Stimulated activated CD8-positive, alpha-beta memory T cell treated with anti-CD3 and anti-CD28 coated beads, Interleukin-2, amount 100 ng/mL, for 48 hours (primary cell): ENCODE results near the gene KHK.
A peak's percentile ranks its signal among the peaks of the same experiment; 100 is the strongest.

Experiments used
- DNase-seq, 2 donors: peaks; one replicate each; pipeline ENCODE4 v3.0.0-alpha.2; 2020; ENCODE audit warnings: low read depth in 2 of 2

Gene KHK

DNA sequence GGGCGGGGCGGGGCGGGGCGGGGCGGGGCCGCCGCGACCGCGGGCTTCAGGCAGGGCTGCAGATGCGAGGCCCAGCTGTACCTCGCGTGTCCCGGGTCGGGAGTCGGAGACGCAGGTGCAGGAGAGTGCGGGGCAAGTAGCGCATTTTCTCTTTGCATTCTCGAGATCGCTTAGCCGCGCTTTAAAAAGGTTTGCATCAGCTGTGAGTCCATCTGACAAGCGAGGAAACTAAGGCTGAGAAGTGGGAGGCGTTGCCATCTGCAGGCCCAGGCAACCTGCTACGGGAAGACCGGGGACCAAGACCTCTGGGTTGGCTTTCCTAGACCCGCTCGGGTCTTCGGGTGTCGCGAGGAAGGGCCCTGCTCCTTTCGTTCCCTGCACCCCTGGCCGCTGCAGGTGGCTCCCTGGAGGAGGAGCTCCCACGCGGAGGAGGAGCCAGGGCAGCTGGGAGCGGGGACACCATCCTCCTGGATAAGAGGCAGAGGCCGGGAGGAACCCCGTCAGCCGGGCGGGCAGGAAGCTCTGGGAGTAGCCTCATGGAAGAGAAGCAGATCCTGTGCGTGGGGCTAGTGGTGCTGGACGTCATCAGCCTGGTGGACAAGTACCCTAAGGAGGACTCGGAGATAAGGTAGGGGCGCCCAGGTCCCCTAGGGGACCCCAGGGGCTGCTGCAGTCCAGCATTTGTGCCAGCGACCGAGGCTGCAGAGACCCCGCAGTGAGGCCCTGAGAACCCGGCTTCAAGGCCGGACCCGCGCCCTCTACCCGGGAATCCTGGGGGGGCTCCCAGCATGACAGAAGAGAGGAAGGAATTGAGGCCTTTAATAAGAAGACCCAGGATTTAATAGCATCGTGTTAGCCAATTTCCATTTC lies at the start of gene KHK:
KHK (plus strand) TSS at position 49 of the 870 bp plus-strand sequence; CDS start at position 537, 488 bp downstream.
- no peak for DNase-seq

DNA sequence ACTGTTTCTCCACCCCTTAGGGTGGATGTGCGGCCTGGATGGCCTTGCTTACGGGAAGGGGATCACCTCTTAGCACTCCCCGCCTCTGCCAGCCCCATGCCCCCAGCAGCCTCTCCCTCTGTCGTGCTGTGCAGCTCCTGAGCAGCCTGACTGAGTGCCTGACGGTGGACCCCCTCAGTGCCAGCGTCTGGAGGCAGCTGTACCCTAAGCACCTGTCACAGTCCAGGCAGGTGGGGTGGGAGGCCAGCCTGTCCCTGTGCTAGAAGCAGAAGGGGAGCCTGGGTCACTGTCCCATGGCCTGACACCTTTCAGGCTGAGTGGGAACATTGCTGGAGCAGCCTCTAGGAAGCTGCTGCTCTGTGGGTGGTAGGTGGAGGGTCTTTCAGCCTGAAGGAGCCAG lies 48.6 kb upstream of the KHK start:
- DNase-seq: no peak

DNA sequence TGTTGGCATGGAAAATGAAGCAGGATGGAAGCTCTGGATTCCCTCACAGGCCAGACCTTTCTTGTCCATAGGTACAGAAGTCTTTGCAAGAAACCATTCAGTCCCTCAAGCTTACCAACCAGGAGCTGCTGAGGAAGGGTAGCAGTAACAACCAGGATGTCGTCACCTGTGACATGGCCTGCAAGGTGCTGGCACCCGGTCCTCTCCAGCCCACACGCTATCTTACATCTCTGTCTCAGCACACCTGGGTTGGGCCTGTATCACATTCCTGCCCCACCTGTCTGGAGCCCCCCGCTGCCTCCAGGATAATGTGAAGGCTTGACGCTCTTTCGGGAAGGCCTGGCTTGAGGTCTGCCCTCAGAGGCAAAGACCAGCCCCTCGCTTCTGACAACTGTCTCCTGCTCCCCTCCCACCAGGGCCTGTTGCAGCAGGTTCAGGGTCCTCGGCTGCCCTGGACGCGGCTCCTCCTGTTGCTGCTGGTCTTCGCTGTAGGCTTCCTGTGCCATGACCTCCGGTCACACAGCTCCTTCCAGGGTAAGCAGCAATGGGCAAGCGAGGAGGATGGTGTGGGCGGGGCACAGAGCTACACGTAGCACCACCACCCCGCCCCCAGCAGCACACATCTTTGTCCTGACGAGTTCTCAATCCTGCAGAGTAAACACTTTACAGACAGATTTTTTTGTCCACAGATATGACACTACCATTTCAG lies 47.8 kb upstream of the KHK start:
- no peak for DNase-seq

DNA sequence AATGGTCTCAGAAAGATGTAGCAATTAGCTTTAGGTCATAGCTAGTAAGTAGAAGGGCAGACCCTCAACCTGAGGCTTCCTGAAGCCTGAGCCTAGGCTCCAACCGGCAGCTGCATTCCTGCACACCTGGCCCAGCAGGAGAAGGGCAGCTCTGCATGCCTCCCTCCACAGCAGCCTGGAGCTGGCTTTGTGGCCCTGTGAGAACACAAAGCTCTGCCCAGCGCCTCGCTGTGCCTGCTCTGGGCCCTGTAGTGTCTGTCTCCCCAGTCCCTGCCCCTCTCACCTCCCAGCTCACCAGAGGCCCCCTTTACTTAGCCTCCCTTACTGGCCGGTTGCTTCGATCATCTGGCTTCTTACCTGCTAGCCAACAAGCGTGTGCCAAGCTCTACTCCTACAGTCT lies 47.1 kb upstream of the KHK start:
- DNase-seq: no peak

DNA sequence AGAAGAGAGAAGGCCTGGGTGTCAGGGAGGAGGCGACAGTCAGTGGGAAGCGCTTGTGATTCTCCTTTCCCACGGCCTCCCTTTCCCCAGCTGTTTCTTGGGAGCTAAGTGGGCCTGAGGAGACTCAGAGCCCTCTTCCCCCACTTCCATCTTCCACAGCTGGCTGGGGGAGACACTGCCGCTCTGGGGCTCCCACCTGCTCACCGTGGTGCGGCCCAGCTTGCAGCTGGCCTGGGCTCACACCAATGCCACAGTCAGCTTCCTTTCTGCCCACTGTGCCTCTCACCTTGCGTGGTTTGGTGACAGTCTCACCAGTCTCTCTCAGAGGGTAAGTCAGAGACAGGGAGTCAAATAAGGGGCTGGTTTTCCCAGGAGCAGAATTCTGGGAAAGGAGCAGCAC lies 46.7 kb upstream of the KHK start:
- no peak for DNase-seq

DNA sequence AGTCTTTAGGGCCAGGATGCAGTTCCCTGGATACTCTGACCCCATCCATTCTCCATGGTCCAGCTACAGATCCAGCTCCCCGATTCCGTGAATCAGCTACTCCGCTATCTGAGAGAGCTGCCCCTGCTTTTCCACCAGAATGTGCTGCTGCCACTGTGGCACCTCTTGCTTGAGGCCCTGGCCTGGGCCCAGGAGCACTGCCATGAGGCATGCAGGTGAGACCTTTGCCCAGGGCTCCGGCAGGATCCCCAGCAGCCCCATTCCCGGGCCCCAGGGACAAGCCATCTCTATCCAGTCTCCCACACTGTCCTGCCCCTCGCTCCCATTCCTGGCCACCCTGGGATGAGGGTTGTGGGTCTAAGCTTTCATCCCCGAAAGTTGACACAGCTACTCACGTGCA lies 46.3 kb upstream of the KHK start:
- no peak for DNase-seq

DNA sequence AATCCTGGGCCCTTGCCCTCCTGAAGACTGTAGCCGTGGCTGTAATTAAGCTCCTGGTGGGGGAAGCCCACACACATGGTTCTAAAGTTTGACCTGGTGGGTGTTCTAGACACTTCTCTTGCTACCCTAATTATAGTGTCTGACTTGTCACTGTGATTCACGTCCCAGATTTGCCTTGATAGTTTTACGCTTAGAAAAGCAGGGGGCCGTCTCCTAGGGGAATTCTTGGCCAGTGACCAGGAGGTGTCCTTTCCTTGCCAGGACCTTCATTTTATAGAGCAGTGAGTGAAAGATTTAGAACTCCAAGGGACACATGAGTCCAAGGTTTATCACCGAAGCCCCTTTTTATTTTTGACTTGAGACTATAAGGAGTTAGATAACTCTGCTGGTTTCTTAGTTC lies 44.8 kb upstream of the KHK start:
- DNase-seq: no peak

DNA sequence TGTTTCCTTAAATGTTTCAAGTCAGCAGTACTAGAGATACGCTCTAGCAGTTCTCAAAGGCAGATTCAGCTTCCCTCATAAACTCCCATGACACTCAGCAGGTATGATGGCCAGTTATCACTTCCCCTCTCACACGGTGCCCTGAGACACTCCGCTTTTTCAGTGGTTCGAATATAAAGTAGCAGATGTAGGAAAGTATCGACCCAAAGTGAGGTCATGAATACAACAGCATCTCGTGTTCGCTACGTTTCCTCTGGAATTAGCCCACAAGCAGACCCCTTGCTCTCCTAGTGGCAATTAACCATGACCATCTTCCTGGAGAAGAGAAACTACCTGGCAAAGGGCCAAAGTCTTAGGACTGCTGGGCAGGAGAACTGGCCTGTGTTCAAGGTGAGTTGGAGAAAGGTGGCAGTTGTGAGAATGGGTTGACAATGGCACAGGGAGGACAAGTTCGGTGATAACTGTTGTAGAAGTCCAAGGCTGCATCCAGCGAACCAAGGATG lies 44.4 kb upstream of the KHK start:
- no peak for DNase-seq

DNA sequence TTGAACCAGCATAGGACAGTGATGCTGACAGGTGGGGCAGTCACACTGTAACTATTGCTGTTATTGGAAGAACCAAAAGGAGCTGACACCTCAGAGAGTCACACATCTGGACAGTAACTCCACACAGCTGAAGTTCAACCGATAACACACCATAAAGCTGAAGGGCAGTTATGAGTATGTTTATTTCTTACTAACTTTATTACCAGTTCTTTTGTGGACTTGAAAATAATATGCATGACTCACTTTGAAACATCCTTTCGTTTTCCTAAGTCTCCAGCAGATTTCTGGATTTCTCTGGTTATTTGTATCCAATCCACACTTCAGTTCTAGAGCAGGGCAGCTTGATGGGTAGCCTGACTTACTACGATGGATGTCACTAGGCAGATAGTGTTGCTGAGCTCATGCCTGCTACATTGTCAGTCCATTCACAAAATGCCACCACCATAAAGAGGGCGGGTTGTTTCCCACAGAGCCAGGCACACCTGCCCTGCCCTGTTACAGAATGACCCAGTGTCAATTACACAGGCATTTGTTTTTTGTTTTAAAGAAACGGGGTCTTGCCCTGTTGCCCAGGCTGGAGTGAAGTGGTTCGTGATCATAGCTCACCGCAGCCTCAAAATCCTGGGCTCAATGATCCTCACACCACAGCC lies 43.5 kb upstream of the KHK start:
- no peak for DNase-seq

DNA sequence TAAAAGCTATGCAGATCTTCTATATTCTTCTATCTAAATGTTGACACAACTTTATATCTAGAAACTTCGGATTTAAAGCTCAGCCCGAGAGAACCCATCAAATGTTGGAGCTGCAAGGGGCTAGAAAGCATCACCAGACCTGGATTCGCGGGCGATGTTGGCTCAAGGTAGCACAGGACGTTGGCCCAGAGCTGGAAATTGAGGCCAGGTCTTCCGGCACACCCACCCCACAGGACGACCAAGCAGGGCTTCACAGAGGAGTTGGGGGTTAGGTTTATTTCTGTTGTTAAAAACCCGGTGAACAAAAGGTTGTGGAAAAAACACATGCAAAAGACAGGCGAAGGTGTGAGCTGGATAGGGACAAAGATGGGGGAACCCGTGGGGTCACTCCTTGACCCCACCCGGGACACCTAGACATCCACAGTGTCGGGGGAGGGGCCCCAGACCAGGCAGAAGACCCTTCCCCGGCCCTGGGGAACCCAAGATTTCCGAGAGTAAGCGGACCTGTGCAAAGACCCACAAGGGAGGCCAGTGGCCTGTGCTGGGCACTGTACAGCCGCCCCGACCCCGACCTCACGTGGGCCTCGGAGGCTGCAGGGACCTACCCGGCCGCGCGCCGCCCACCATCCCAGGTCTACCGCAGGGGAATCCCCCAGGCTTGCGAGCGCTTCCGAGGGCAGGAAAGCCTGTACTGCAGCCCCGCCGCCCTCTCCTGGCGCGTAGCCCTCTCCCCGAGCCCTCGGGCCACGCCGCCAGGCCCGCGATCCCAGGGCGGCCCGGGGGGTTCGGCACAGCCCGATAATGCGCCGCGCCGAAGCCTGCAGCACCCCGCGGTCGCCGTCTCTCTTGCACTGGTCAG lies 36.9 kb upstream of the KHK start:
- DNase-seq: peak; percentile 65 to 68

DNA sequence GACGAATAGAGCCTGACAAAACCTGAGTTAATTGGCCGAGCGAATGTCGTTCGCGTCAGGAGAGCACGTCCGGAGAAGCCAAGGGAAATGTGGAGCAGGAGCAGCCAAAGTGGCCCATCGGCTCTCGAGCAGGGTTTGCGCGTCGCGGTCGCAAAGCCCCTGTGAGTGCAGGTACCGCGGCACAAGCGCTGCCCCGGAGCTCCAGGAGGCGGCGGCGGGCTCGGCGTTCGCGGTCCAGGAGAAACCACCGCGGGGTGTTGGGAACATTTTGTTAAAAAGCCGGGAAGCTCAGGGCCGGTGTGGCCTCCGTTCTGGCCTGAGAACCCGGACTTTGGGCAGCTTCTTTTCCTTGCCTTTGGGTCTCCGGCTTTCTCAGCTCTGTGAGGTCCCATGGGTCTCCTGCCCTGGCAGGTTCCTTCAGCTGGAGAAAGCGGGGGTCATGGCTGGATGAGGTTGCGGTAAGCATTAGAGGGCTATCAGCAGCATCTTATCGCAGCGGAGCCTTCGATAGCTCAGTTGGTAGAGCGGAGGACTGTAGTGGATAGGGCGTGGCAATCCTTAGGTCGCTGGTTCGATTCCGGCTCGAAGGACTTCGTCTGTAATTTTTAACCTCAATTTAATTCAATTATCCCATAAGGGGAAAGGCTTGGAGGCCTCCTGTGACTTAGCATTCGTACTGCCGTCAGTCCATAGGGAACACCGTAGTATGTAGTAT lies 36.1 kb upstream of the KHK start:
- DNase-seq: peak; percentile 65 to 85

DNA sequence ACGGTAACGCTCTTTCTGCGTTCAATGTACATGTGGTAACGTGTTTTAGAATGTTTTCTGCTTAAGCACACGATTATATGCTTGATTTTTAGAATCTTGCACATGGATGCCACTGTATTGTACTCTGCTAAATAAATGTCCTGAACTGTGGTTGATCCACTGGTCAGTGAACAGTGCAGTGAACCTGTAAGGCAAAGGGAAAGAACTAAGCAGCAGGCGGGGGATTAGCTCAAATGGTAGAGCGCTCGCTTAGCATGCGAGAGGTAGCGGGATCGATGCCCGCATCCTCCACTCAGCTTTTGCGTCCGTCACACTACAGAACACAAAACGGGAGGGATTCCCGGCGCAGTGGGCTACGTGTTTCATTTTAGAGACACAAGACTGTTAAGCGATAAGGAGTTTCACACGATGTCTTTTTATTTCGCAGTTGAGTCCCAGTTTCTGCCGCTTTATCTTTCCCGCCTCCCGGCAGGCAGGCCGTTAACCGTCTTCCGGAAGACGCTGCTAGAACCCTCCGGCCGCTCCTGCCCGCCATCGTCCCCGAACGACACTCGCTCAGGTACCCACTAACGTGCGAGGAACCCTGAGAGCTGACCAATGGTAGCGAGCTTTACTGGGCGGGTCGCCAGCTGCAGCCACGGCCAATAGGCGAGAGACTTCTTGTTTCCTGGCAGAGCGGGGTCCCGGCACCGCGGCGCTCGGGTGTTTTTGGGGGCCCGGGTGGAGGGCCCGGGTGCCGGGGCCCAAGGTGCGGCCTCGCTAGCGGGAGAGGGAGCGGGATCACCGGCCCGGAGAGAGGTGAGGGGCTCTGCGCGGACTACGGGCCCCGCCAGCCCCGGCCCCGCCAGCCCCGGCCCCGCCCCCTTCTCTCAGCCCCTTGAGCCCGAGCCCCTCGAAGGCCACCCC lies 35.3 kb upstream of the KHK start, which contains the start of gene AGBL5:
AGBL5 (plus strand) TSS at position 673 of the 906 bp plus-strand sequence. CDS start 1,291 bp downstream, outside the sequence.
- DNase-seq: peak; percentile 82 to 92

DNA sequence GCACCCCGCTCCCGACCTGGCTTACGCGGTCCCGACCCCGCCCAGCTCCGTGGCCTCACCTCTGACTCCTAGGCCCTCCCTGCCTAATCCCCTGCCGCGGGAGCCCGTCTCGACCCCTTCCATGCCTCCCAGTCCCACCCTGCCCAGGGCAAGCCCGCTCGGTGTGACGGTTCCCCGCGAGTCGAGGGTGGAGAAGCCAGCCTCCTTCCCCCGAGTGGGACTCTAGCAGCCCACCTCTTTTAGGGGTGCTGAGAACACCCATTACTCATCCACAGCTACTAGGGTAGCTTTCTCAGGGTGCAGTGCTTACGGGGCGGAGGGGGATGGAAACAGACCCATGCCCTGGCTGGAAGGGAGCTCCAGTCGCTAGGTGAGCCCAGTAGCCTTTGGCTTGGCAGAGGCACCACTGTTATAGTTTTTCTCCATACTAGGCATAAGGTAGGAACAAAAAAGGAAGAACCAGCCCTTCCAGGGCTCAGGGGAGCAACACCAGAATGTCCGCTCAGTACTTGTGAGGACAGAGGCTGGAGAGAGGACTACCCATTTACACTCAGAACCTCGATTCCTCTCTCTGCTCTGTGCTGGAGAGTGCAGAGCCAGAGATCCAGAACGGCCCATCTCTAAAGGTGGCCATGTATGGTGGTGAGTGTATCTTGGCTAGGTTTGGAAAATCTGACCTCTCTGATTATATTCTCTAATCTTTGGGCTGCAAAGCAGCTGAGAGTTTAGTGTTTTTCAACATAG lies 34.5 kb upstream of the KHK start:
- DNase-seq: peak in 1 of 2 donors; percentile 33

DNA sequence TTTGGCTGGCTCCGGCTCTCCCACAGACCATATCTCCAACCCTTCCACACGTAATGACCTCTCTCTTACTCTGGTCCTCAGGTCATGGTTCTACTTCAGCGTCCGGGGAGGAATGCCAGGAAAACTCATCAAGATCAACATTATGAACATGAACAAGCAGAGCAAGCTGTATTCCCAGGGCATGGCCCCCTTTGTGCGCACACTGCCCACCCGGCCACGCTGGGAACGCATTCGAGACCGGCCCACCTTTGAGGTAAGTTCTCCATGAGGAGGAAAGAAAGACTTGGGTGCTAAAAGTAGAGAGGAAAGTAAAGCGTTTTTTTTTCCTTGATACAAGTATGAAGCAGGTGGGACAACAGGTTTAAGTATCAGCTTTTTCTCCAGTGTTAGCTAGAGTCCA lies 33.3 kb upstream of the KHK start:
- no peak for DNase-seq

DNA sequence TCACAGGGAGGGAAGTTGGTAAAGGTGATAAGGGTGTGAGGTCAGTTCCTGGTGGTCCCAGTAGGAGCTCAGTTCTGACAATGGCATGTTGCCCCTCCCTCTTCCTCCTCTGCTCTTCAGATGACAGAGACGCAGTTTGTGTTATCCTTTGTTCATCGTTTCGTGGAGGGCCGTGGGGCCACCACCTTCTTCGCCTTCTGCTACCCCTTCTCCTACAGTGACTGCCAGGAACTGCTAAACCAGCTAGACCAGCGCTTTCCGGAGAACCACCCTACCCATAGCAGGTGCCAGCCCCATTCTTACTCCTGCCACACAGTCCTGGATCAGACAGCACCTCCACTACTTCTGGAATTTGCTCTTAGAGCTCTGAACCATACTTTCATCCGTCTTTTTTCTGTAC lies 32.8 kb upstream of the KHK start:
- DNase-seq: no peak

DNA sequence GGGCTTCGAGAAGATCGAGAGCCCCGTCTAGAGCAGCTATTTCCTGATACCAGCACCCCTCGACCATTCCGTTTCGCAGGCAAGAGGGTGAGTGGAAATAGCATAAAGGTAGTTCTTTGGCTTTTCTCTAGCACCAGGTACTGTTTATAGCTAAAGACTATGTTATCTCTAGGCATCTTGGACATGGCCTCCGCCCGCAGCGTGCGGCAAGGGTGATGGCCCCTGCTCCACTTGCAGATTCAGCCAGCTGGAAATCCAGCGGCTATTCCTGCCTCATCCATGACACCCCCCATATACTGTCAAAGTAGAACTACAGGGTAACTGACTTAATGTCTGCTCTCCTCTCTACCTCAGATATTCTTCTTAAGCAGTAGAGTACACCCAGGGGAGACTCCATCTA lies 31.9 kb upstream of the KHK start:
- no peak for DNase-seq

DNA sequence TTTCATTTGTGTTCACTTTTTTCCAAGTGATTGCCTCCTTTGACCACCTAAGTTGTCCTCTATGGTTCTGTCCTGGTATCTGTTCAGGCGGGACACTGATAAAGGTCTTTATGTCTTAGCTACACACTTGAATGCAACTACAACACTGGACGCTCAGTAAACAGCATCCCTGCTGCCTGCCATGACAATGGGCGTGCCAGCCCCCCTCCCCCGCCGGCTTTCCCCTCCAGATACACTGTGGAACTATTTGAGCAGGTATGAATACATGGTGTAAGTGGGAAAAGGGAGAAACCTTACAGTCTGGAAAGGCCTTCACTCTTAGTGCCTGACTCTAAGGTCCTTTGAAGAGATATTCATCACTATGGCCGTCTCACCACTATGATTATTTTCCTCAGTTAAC lies 29.4 kb upstream of the KHK start:
- no peak for DNase-seq

DNA sequence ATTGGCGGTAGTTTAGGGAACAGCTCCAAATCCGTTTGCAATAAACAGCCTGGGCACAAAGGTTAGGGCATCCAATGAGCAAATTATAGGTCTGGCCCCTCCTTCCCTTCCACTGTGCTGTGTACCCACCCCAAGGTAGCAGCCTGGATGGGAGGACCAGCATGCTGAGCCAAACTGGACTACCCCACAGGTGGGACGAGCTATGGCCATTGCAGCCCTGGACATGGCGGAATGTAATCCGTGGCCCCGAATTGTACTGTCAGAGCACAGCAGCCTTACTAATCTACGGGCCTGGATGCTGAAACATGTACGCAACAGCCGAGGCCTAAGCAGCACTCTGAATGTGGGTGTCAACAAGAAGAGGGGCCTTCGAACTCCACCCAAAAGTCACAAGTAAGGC lies 28.4 kb upstream of the KHK start:
- DNase-seq: no peak
